ENCODE data around the gene SERPINA1. TPM values are rescaled to one million over a fixed set of nuclear protein-coding genes. Genes with fewer than 3 reads are reported as not detected.

Gene SERPINA1
- total and polyA plus RNA-seq, 2 of the 13 experiments (the other 11 are each of a cell fraction or from before 2014, with no cell fraction given), result 3,266 to 11,015 TPM

GRCh38 chr14:94376108-94376975, 12.1 kb downstream of the SERPINA1 start (continued):
- no peak for TF ChIP-seq ZSCAN22 (CRISPR knock-in tag; IDR thresholded peaks at IDR 0.05)
- TF ChIP-seq AKNA (CRISPR knock-in tag; IDR thresholded peaks at IDR 0.05; ENCODE audit: borderline replicate concordance), result no peak
- TF ChIP-seq PCBP2 (optimal IDR thresholded peaks at IDR 0.05; ENCODE audit: low read depth, low read length, poor library complexity, severe bottlenecking), result no peak
- TF ChIP-seq, protein P1, sequence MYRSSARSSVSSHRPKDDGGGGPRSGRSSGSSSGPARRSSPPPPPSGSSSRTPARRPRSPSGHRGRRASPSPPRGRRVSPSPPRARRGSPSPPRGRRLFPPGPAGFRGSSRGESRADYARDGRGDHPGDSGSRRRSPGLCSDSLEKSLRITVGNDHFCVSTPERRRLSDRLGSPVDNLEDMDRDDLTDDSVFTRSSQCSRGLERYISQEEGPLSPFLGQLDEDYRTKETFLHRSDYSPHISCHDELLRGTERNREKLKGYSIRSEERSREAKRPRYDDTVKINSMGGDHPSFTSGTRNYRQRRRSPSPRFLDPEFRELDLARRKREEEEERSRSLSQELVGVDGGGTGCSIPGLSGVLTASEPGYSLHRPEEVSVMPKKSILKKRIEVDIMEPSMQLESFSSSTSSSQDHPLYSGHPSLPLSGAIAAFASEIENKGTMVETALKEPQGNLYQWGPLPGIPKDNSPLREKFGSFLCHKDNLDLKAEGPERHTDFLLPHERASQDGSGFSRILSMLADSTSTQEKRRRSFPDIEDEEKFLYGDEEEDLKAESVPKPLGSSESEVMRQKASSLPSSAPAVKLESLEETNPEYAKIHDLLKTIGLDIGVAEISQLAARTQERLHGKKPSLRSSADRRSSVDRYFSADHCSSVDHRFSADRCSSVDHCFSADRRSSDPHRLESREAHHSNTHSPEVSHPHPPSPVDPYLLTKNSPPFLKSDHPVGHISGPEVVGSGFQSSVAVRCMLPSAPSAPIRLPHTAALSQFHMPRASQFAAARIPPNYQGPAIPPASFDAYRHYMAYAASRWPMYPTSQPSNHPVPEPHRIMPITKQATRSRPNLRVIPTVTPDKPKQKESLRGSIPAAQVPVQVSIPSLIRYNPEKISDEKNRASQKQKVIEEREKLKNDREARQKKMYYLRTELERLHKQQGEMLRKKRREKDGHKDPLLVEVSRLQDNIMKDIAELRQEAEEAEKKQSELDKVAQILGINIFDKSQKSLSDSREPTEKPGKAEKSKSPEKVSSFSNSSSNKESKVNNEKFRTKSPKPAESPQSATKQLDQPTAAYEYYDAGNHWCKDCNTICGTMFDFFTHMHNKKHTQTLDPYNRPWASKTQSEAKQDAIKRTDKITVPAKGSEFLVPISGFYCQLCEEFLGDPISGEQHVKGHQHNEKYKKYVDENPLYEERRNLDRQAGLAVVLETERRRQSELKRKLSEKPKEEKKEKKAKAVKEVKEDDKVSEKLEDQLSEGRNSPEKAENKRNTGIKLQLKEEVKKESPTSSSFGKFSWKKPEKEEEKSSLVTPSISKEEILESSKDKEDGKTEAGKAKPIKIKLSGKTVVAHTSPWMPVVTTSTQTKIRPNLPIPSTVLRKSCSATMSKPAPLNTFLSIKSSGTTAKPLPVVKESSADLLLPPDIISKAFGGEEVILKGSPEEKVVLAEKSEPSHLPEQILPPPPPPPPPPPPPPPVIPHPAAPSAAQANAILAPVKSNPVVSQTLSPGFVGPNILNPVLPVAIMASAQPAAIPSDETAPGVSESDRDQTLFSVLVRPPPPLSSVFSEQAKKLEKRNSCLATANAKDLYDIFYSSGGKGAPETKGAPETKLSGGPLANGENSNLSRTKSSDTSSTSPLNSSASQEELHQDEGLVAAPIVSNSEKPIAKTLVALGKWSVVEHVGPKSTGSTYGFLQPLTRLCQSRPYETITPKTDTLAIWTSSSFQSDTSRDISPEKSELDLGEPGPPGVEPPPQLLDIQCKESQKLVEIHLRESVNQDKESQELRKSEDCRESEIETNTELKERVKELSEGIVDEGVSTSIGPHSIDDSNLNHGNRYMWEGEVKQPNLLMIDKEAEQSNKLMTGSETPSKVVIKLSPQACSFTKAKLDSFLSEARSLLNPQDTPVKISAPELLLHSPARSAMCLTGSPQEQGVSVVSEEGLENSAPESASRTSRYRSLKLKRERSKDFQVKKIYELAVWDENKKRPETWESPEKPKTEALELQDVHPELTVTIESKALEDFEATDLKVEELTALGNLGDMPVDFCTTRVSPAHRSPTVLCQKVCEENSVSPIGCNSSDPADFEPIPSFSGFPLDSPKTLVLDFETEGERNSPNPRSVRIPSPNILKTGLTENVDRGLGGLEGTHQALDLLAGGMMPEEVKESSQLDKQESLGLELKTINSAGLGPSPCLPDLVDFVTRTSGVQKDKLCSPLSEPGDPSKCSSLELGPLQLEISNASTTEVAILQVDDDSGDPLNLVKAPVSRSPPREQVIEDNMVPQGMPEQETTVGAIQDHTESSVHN (CRISPR knock-in tag; IDR thresholded peaks at IDR 0.05), result peak; percentile 80; the same call in 1 of the 2 replicates
- TF ChIP-seq SRSF4 (IDR thresholded peaks at IDR 0.05; ENCODE audit: low read depth, low read length, poor library complexity, severe bottlenecking), result peak; percentile 26
- no peak for TF ChIP-seq BCLAF1 (IDR thresholded peaks at IDR 0.05)
- no peak for TF ChIP-seq FOSL1 (CRISPR knock-in tag; IDR thresholded peaks at IDR 0.05; ENCODE audit: borderline replicate concordance)
- no peak for TF ChIP-seq ZNF180 (CRISPR knock-in tag; IDR thresholded peaks at IDR 0.05; ENCODE audit: borderline replicate concordance, low read depth)
- TF ChIP-seq ZNF737 (CRISPR knock-in tag; IDR thresholded peaks at IDR 0.05; ENCODE audit: borderline replicate concordance), result 0 out of 2 replicates have a peak, but pooled peaks have one; percentile 19
- TF ChIP-seq ZNF331 (CRISPR knock-in tag; IDR thresholded peaks at IDR 0.05), result no peak; the same call in 1 of the 2 replicates
- no peak for TF ChIP-seq ZNF878 (CRISPR knock-in tag; IDR thresholded peaks at IDR 0.05)
